Measurements from ENCODE around the gene MYPOP. TPM values are rescaled to one million over a fixed set of nuclear protein-coding genes. Genes with fewer than 3 reads are reported as not detected.

MYPOP gene
- total RNA-seq, 2 experiments from 2014 or later = 4.5 to 4.8 TPM

DNA sequence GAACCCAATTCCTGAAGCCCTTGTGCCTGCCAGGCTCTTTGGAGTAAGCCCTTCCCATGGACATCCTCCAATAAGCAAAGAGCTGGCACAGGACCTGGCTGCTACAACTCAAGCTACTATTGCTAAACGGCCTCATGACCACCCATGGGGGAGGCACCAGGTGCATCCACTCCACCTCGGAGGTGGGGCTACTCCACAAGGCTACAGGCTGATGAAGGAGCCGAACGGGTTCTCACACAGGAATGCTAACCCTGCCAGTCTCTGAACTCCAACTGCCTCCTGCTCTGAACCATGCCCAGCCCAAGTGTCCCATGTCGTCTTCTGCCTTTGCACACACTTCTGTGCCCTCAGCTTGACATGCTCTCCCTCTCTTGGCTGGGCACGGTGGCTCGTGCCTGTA lies 49.4 kb downstream of the MYPOP start:
- CTCF ChIA-PET = interaction anchor here (0.6 to 1.2 kb wide), 3 partner anchors 11 to 72 kb away, joined by 3 to 4 read pairs (median 3); no protein-coding TSS in a partner anchor
- H3K9me3 Mint-ChIP-seq = no peaks in the 10 kb centered on the region
- intact Hi-C loops (cut with micrococcal nuclease) = no loop called here
- H3K4me1 Mint-ChIP-seq (ENCODE audit: low read depth) = peaks cover 2% of the 10 kb centered on the region
- DNase-seq = no peak
- peaks cover 35% of the 10 kb centered on the region for H3K36me3 Mint-ChIP-seq (ENCODE audit: low read depth)
- no peak overlapping the region for H3K4me3 Mint-ChIP-seq
- no peaks in the 10 kb centered on the region for H3K27me3 Mint-ChIP-seq (ENCODE audit: low read depth)
- no peak overlapping the region for H3K27ac Mint-ChIP-seq

GRCh38 chr19:45852145-45852750 lies 50.2 kb downstream of the MYPOP start:
- Mint-ChIP-seq H3K27me3 (ENCODE audit: low read depth) (no peaks in the 10 kb centered on the region), H3K36me3 (ENCODE audit: low read depth) (peaks cover 39% of the 10 kb centered on the region), H3K4me3 (no peak overlapping the region), H3K9me3 (no peaks in the 10 kb centered on the region), H3K4me1 (ENCODE audit: low read depth) (peaks cover 1% of the 10 kb centered on the region), H3K27ac (no peak overlapping the region)
- CTCF ChIA-PET = interaction anchor here (0.6 kb wide), 1 partner anchor 73 kb away, joined by 3 read pairs; no protein-coding TSS in a partner anchor
- intact Hi-C loops (cut with micrococcal nuclease) = no loop called here
- no peak for DNase-seq

DNA sequence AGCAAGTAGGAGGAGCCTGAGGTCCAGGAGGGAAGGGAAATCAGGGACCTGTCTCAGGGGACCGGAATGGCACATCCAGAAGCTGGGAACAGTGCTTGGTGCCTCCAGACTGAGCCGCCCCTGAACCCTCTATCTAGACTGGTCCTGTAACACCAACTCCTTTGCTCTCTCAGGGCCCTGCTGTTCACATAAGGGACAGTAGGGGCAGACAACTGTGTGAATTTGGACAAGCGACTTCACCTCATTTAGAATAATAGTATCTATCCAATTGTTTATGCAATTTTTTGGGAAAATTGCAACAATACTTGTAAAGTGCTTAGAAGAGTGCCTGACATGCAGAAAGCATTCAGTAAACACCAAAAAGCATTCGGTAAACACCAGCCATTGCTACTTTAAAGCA lies 53.5 kb downstream of the MYPOP start:
- Mint-ChIP-seq H3K4me1 (ENCODE audit: low read depth) (no peaks in the 10 kb centered on the region), H3K9me3 (no peaks in the 10 kb centered on the region), H3K4me3 (no peak overlapping the region), H3K36me3 (ENCODE audit: low read depth) (peaks cover 54% of the 10 kb centered on the region), H3K27me3 (ENCODE audit: low read depth) (no peaks in the 10 kb centered on the region), H3K27ac (no peak overlapping the region)
- intact Hi-C loops (cut with micrococcal nuclease) = no loop called here
- CTCF ChIA-PET = interaction anchor here (0.8 to 2.4 kb wide), 2 partner anchors 32 to 34 kb away, joined by 3 to 5 read pairs; no protein-coding TSS in a partner anchor
- DNase-seq = no peak

- intact Hi-C loops (cut with micrococcal nuclease) = no loop called here
- Mint-ChIP-seq H3K27ac (no peak overlapping the region), H3K4me1 (ENCODE audit: low read depth) (no peaks in the 10 kb centered on the region), H3K4me3 (no peak overlapping the region), H3K36me3 (ENCODE audit: low read depth) (peaks cover 59% of the 10 kb centered on the region), H3K27me3 (ENCODE audit: low read depth) (no peaks in the 10 kb centered on the region), H3K9me3 (no peaks in the 10 kb centered on the region)
- CTCF ChIA-PET = no interaction called here
- no peak for DNase-seq
These were observed 54.8 kb downstream of the MYPOP start for GRCh38 chr19:45847663-45848062.

DNA sequence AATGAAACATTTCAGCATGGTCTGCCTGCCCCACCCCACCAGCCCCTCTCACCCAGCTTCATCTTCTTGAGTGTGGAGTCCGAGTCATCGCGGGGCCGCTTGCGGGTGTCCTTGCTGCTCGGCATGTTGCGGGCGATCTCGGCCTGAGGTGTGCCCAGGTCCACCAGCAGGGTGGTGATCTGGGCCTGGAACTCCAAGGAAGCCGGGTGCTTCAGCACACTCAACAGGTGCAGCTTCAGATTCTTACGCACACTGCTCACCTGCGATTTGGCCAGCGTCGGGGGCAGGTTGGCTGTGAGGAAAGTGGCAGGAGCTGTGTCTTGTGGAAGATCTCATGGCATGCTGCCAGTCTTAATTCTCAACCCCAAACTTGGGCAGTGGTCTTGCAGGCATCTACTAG lies 60.2 kb downstream of the MYPOP start:
- no peaks in the 10 kb centered on the region for H3K27me3 Mint-ChIP-seq (ENCODE audit: low read depth)
- H3K27ac Mint-ChIP-seq = no peak overlapping the region
- H3K36me3 Mint-ChIP-seq (ENCODE audit: low read depth) = peaks cover 65% of the 10 kb centered on the region
- intact Hi-C loops (cut with micrococcal nuclease) = no loop called here
- H3K4me3 Mint-ChIP-seq = no peak overlapping the region
- H3K9me3 Mint-ChIP-seq = no peaks in the 10 kb centered on the region
- CTCF ChIA-PET = no interaction called here
- DNase-seq = no peak
- no peaks in the 10 kb centered on the region for H3K4me1 Mint-ChIP-seq (ENCODE audit: low read depth)

Other genes with a start within 250 kb of the MYPOP start
- 1 to 10 TPM; 1.8 to 2.3 TPM for gene GIPR, start 234.4 kb downstream of the MYPOP start, total RNA-seq
- 100 to 1,000 TPM; 976 to 988 TPM for gene SNRPD2, start 210.7 kb downstream of the MYPOP start, total RNA-seq
- 10 to 100 TPM; 12.0 to 14.1 TPM for gene QPCTL, start 209.9 kb downstream of the MYPOP start, total RNA-seq
- 10 to 100 TPM; 21.8 to 23.2 TPM for gene FBXO46, start 171.7 kb downstream of the MYPOP start, total RNA-seq
- not detected for gene MEIOSIN, start 169.2 kb downstream of the MYPOP start, total RNA-seq
- 1 to 10 TPM; 1.8 to 2.2 TPM for gene SIX5, start 133.4 kb downstream of the MYPOP start, total RNA-seq
- 1 to 10 TPM; 6.1 TPM for gene DMPK, start 120.1 kb downstream of the MYPOP start, total RNA-seq
- 10 to 100 TPM; 28.6 to 29.1 TPM for gene DMWD, start 109.8 kb downstream of the MYPOP start, total RNA-seq
- gene RSPH6A, start 87.3 kb downstream of the MYPOP start, total RNA-seq = under 1 TPM in 1 of 2 experiments, not detected in 1; 0.17 TPM
- gene SYMPK, start 39.5 kb downstream of the MYPOP start, total RNA-seq = 10 to 100 TPM; 96.9 to 97.4 TPM
- under 1 TPM in 1 of 2 experiments, not detected in 1; 0.20 TPM for gene FOXA3, start 38.3 kb downstream of the MYPOP start, total RNA-seq
- gene IRF2BP1, start 16.5 kb downstream of the MYPOP start, total RNA-seq = 10 to 100 TPM; 11.4 TPM
- not detected for gene NANOS2, start 12.2 kb upstream of the MYPOP start, total RNA-seq
- gene NOVA2, start 71.3 kb upstream of the MYPOP start, total RNA-seq = not detected
- 10 to 100 TPM; 26.4 to 29.3 TPM for gene CCDC61, start 92.9 kb upstream of the MYPOP start, total RNA-seq
- gene PGLYRP1, start 120.4 kb upstream of the MYPOP start, total RNA-seq = not detected
- gene IGFL4, start 138.4 kb upstream of the MYPOP start, total RNA-seq = not detected
- gene IGFL3, start 222.1 kb upstream of the MYPOP start, total RNA-seq = not detected
- gene IGFL2, start 245.6 kb upstream of the MYPOP start, total RNA-seq = not detected

Data from activated naive CD4-positive, alpha-beta T cell treated with anti-CD3 and anti-CD28 coated beads for 36 hours (primary cell).